Vagina (tissue), 2 donors: ENCODE measurements around the gene ERBB4. TPM values are rescaled to one million over a fixed set of nuclear protein-coding genes. Genes with fewer than 3 reads are reported as not detected.

Experiments used
- DNase-seq, 2 donors: peaks; one replicate each; pipeline ENCODE4 v3.0.0-alpha.2; 2017; ENCODE audit errors: extremely low spot score in 2 of 2
- H3K27ac ChIP-seq: fragments of 200-600 bp; sonication (generic); one replicate; pipeline ENCODE4 v1.5.1; 2019
- H3K27me3 ChIP-seq: fragments of 200-600 bp; sonication (generic); one replicate; pipeline ENCODE4 v1.5.1; 2019
- H3K36me3 ChIP-seq, 2 donors: fragments of 200-600 bp; sonication (generic); one replicate each; pipeline ENCODE4 v1.5.1; 2017 to 2019
- H3K4me1 ChIP-seq: fragments of 200-600 bp; sonication (generic); one replicate; pipeline ENCODE4 v1.5.1; 2019
- H3K4me3 ChIP-seq, 2 donors: fragments of 200-600 bp; sonication (generic); 1 replicate in 1 of 2; 2 replicates in 1 of 2; pipeline ENCODE4 v1.5.1; 2016 to 2019
- H3K9me3 ChIP-seq: fragments of 200-600 bp; sonication (generic); one replicate; pipeline ENCODE4 v1.5.1; 2019
- CTCF ChIP-seq, 3 experiments: fragments of 450-650 bp in 2 of 3; fragments of 200-600 bp in 1 of 3; sonication (generic) in 1 of 3; IDR thresholded peaks; one replicate each; pipeline ENCODE4 v1.5.1; 2017 to 2019; ENCODE audit warnings: antibody characterized with exemption in 3 of 3, mild to moderate bottlenecking in 2 of 3, moderate library complexity in 2 of 3
- POLR2A ChIP-seq, 2 donors: fragments of 450-650 bp; IDR thresholded peaks; one replicate each; pipeline ENCODE4 v1.6.1; 2017; ENCODE audit warnings: antibody characterized with exemption in 2 of 2, mild to moderate bottlenecking in 2 of 2, moderate library complexity in 2 of 2
- POLR2AphosphoS5 ChIP-seq, 2 donors: sonication (generic); formaldehyde crosslinking; IDR thresholded peaks; one replicate each; pipeline ENCODE4 v1.9.0; 2017; ENCODE audit warnings: antibody characterized with exemption in 2 of 2, mild to moderate bottlenecking in 2 of 2, low read depth in 1 of 2; ENCODE audit not compliant: insufficient read depth in 1 of 2
- intact Hi-C: fragments of 100-400 bp; cut with DNase I; formaldehyde crosslinking; loops from one replicate; pipeline ENCODE4 v1.15.1; 2023
- total RNA-seq: library from RNA; depleted of rRNA; stranded (reverse); fragments of >200 nt; gene quantifications from one replicate; pipeline ENCODE4 v1.2.3, GENCODE V29; 2016

ERBB4 gene
- total RNA-seq, 1 donor from 2014 or later, result 0.25 TPM

GRCh38 chr2:212099658-212100057 is 438.9 kb downstream of the ERBB4 start:
- intact Hi-C loops, result no loop called here
- Histone ChIP-seq H3K27ac (no peak overlapping the region), H3K36me3 (no peaks in the 10 kb centered on the region), H3K4me1 (no peaks in the 10 kb centered on the region), H3K9me3 (no peaks in the 10 kb centered on the region), H3K4me3 (no peak overlapping the region), H3K27me3 (no peaks in the 10 kb centered on the region)
- no peak for TF ChIP-seq POLR2A (IDR thresholded peaks at IDR 0.05)
- TF ChIP-seq POLR2AphosphoS5 (IDR thresholded peaks at IDR 0.05; ENCODE audit: insufficient read depth in 1 of 2, low read depth in 1 of 2), result no peak
- no peak for TF ChIP-seq CTCF (IDR thresholded peaks at IDR 0.05)
- no peak for DNase-seq

GRCh38 chr2:212098966-212099365 is 439.6 kb downstream of the ERBB4 start:
- no peaks in the 10 kb centered on the region for H3K27me3 ChIP-seq
- H3K4me1 ChIP-seq, result no peaks in the 10 kb centered on the region
- intact Hi-C loops, result no loop called here
- no peak overlapping the region for H3K27ac ChIP-seq
- TF ChIP-seq CTCF (IDR thresholded peaks at IDR 0.05) (no peak), POLR2AphosphoS5 (IDR thresholded peaks at IDR 0.05; ENCODE audit: insufficient read depth in 1 of 2, low read depth in 1 of 2) (no peak), POLR2A (IDR thresholded peaks at IDR 0.05) (no peak)
- H3K9me3 ChIP-seq, result no peaks in the 10 kb centered on the region
- DNase-seq, result no peak
- no peaks in the 10 kb centered on the region for H3K36me3 ChIP-seq
- H3K4me3 ChIP-seq, result no peak overlapping the region

GRCh38 chr2:212097001-212097400 is 441.6 kb downstream of the ERBB4 start:
- H3K36me3 ChIP-seq, result no peaks in the 10 kb centered on the region

GRCh38 chr2:212089873-212090272 is 448.7 kb downstream of the ERBB4 start:
- Histone ChIP-seq H3K9me3 (no peaks in the 10 kb centered on the region), H3K4me1 (no peaks in the 10 kb centered on the region), H3K4me3 (no peak overlapping the region), H3K27me3 (no peaks in the 10 kb centered on the region), H3K27ac (no peak overlapping the region), H3K36me3 (no peaks in the 10 kb centered on the region)
- TF ChIP-seq POLR2A (IDR thresholded peaks at IDR 0.05) (no peak), CTCF (IDR thresholded peaks at IDR 0.05) (no peak), POLR2AphosphoS5 (IDR thresholded peaks at IDR 0.05; ENCODE audit: insufficient read depth in 1 of 2, low read depth in 1 of 2) (no peak)
- DNase-seq, result no peak
- intact Hi-C loops, result no loop called here

More at GRCh38 chr2:212097001-212097400, 441.6 kb downstream of the ERBB4 start:
- Histone ChIP-seq H3K27me3 (no peaks in the 10 kb centered on the region), H3K4me3 (no peak overlapping the region), H3K9me3 (no peaks in the 10 kb centered on the region), H3K27ac (no peak overlapping the region), H3K4me1 (no peaks in the 10 kb centered on the region)
- DNase-seq, result no peak
- intact Hi-C loops, result no loop called here
- no peak for TF ChIP-seq CTCF (IDR thresholded peaks at IDR 0.05)
- TF ChIP-seq POLR2A (IDR thresholded peaks at IDR 0.05), result no peak
- TF ChIP-seq POLR2AphosphoS5 (IDR thresholded peaks at IDR 0.05; ENCODE audit: insufficient read depth in 1 of 2, low read depth in 1 of 2), result no peak

GRCh38 chr2:212088353-212088752 is 450.2 kb downstream of the ERBB4 start:
- intact Hi-C loops, result no loop called here
- Histone ChIP-seq H3K4me3 (no peak overlapping the region), H3K27me3 (no peaks in the 10 kb centered on the region), H3K9me3 (no peaks in the 10 kb centered on the region), H3K27ac (no peak overlapping the region), H3K4me1 (no peaks in the 10 kb centered on the region), H3K36me3 (no peaks in the 10 kb centered on the region)
- DNase-seq, result no peak
- TF ChIP-seq POLR2AphosphoS5 (IDR thresholded peaks at IDR 0.05; ENCODE audit: insufficient read depth in 1 of 2, low read depth in 1 of 2) (no peak), CTCF (IDR thresholded peaks at IDR 0.05) (no peak), POLR2A (IDR thresholded peaks at IDR 0.05) (no peak)
